Neutrophil (primary cell): ENCODE results near the gene GPR146.

Source experiments
- H3K27ac ChIP-seq: fragments of 200-600 bp; sonication (generic); 2 replicates; pipeline ENCODE4 v1.5.1; 2016; ENCODE audit warnings: mild to moderate bottlenecking, moderate library complexity
- H3K27me3 ChIP-seq: fragments of 200-600 bp; sonication (generic); 2 replicates; pipeline ENCODE4 v1.6.0; 2016; ENCODE audit warnings: mild to moderate bottlenecking
- H3K36me3 ChIP-seq: fragments of 200-600 bp; sonication (generic); 2 replicates; pipeline ENCODE4 v1.5.1; 2017
- H3K4me1 ChIP-seq, 2 experiments: fragments of 200-600 bp in 1 of 2; sonication (generic) in 1 of 2; 1 replicate in 1 of 2; 2 replicates in 1 of 2; pipeline versions ENCODE4 v1.5.1 to v1.6.1; 2013 to 2016; ENCODE audit warnings: low read depth in 1 of 2, low read length in 1 of 2, mild to moderate bottlenecking in 1 of 2, moderate library complexity in 1 of 2; ENCODE audit not compliant: control insufficient read depth in 1 of 2, insufficient read depth in 1 of 2
- H3K4me3 ChIP-seq, 2 experiments: fragments of 200-600 bp in 1 of 2; sonication (generic) in 1 of 2; 1 replicate in 1 of 2; 2 replicates in 1 of 2; pipeline ENCODE4 v1.5.1; 2013 to 2016; ENCODE audit warnings: low read depth in 1 of 2, low read length in 1 of 2, mild to moderate bottlenecking in 1 of 2, moderate library complexity in 1 of 2
- H3K9me3 ChIP-seq: fragments of 200-600 bp; sonication (generic); 2 replicates; pipeline ENCODE4 v1.5.1; 2016
- TF ChIP-seq, protein P1 (sequence below): fragments of 200-600 bp; sonication (generic); IDR thresholded peaks from 2 replicates; pipeline ENCODE4 v1.5.1; 2016; ENCODE audit warnings: antibody characterized with exemption

GPR146 gene

GRCh38 chr7:1074593-1075431 lies 30.5 kb downstream of the GPR146 start:
- no peaks in the 10 kb centered on the region for H3K36me3 ChIP-seq

DNA sequence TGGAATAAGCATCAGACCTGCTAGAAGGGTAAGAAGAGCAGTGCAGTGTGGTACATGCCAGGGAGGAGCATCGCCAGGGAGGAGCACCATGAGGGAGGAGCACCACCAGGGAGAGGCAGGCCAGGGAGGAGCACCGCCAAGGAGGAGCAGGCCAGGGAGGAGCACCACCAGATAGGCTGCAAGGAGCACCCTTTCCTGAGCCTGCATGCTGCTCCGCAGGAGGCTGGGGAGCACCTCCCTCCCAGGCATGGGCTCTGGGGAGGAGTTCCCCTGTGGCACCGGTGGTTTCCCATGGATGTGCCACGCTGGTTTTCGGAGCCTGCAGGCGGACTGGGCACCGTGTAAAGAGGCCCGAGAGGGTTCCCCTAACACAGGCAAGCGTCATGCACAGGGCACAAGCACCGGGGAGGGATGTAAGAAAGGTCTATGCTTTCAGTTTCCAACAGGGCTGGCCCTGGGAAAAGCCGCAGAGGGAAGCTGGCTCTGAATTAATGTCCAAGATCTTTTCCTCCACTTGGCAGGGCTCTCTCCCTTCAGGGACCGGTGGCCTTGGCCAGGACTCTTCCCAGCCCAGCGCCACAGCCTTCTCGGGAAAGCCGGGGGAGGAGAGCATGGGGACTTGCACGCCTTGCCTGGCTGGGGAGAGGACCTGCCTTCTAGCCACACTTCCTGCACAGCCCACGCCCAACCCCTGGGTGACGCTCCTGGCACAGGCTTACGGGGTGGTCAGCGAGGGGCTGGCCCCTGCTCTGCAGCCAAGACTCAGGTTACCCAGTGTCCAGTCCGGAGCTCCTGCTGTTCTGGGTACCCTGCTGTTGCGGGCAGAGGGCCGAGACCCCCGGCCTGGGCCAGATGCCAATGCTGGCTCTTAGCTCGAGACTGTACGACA lies 32.1 kb downstream of the GPR146 start:
- H3K27ac ChIP-seq = no peak overlapping the region

More at GRCh38 chr7:1074593-1075431, 30.5 kb downstream of the GPR146 start:
- H3K4me1 ChIP-seq = peaks cover 0 to 4% of the 10 kb centered on the region in 2 experiments
- no peak overlapping the region for H3K4me3 ChIP-seq
- no peak overlapping the region for H3K27ac ChIP-seq
- no peaks in the 10 kb centered on the region for H3K9me3 ChIP-seq
- H3K27me3 ChIP-seq = peaks cover 14% of the 10 kb centered on the region
- TF ChIP-seq, protein P1, sequence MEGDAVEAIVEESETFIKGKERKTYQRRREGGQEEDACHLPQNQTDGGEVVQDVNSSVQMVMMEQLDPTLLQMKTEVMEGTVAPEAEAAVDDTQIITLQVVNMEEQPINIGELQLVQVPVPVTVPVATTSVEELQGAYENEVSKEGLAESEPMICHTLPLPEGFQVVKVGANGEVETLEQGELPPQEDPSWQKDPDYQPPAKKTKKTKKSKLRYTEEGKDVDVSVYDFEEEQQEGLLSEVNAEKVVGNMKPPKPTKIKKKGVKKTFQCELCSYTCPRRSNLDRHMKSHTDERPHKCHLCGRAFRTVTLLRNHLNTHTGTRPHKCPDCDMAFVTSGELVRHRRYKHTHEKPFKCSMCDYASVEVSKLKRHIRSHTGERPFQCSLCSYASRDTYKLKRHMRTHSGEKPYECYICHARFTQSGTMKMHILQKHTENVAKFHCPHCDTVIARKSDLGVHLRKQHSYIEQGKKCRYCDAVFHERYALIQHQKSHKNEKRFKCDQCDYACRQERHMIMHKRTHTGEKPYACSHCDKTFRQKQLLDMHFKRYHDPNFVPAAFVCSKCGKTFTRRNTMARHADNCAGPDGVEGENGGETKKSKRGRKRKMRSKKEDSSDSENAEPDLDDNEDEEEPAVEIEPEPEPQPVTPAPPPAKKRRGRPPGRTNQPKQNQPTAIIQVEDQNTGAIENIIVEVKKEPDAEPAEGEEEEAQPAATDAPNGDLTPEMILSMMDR = no peak

DNA sequence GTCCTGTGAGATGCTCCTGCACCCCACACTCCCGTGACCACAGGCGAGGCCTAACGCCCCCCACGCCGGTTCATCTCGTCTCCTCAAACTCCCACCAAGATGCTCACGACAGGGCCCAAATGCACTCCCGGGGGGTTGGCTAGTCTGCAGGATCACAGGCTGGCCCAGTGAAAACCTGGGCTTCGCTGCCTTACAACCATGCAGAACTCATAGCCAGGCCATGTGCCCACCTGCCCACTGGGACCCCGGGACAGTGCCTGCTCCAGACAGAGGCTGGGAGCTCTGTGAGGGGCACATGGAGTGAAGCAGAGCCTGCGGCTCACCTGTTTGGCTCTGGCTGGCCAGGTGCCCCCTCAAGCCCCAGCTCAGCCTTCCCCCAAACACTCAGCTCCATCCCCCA lies 34.2 kb downstream of the GPR146 start:
- no peaks in the 10 kb centered on the region for H3K36me3 ChIP-seq
- no peak overlapping the region for H3K4me3 ChIP-seq
- H3K9me3 ChIP-seq = no peaks in the 10 kb centered on the region
- no peak overlapping the region for H3K27ac ChIP-seq
- H3K4me1 ChIP-seq = no peaks in the 10 kb centered on the region
- peaks cover under 1% of the 10 kb centered on the region for H3K27me3 ChIP-seq
- TF ChIP-seq, protein P1 = no peak

More for the DNA sequence above, 32.1 kb downstream of the GPR146 start:
- H3K27me3 ChIP-seq = peaks cover 14% of the 10 kb centered on the region
- H3K4me3 ChIP-seq = no peak overlapping the region
- no peaks in the 10 kb centered on the region for H3K36me3 ChIP-seq
- no peaks in the 10 kb centered on the region for H3K9me3 ChIP-seq
- H3K4me1 ChIP-seq = peaks cover 0 to 4% of the 10 kb centered on the region in 2 experiments
- TF ChIP-seq, protein P1 = no peak

GRCh38 chr7:1078985-1079384 lies 34.6 kb downstream of the GPR146 start:
- H3K27ac ChIP-seq = no peak overlapping the region
- H3K36me3 ChIP-seq = no peaks in the 10 kb centered on the region

GRCh38 chr7:1079546-1079945 lies 35.2 kb downstream of the GPR146 start:
- TF ChIP-seq, protein P1 = no peak
- no peak overlapping the region for H3K4me3 ChIP-seq
- no peaks in the 10 kb centered on the region for H3K4me1 ChIP-seq

More at GRCh38 chr7:1078985-1079384, 34.6 kb downstream of the GPR146 start:
- H3K27me3 ChIP-seq = no peaks in the 10 kb centered on the region
- no peaks in the 10 kb centered on the region for H3K9me3 ChIP-seq
- no peak overlapping the region for H3K4me3 ChIP-seq
- no peaks in the 10 kb centered on the region for H3K4me1 ChIP-seq
- TF ChIP-seq, protein P1 = no peak

More at GRCh38 chr7:1079546-1079945, 35.2 kb downstream of the GPR146 start:
- H3K36me3 ChIP-seq = no peaks in the 10 kb centered on the region
- no peaks in the 10 kb centered on the region for H3K9me3 ChIP-seq
- H3K27ac ChIP-seq = no peak overlapping the region
- H3K27me3 ChIP-seq = no peaks in the 10 kb centered on the region
